Activated naive CD8-positive, alpha-beta T cell treated with anti-CD3 and anti-CD28 coated beads, Interleukin-2, amount 10 ng/mL, durations not matched to agents 7 days and 5 days (primary cell): ENCODE measurements around the gene TPI1. TPM values are rescaled to one million over a fixed set of nuclear protein-coding genes. Genes with fewer than 3 reads are reported as not detected.
"Not testable (repeated sequence)": the region's sequence is repeated elsewhere in the genome, so short reads cannot be mapped to it uniquely, and the experiment has no call there.

Experiments used
- ATAC-seq: fragments of 150-1000 bp; cut with Tn5 transposase; one replicate; pipeline ENCODE4 v1.10.0; 2021; ENCODE audit warnings: low read depth, moderate library complexity
- POLR2A ChIA-PET: fragments of 350-600 bp; sonication (Branson Sonifier 250); formaldehyde crosslinking; loops from one replicate; lab custom pipeline; 2021; ENCODE audit warnings: antibody characterized with exemption; lab: Charles Lee
- DNase-seq: peaks from one replicate; pipeline ENCODE4 v3.0.0; 2021
- H3K27ac Mint-ChIP-seq: one replicate; pipeline ENCODE4 v1.8.0; 2022; ENCODE audit warnings: mild to moderate bottlenecking, mixed read lengths
- H3K27me3 Mint-ChIP-seq: one replicate; pipeline ENCODE4 v1.8.0; 2022; ENCODE audit warnings: mild to moderate bottlenecking, moderate library complexity, mixed read lengths
- H3K36me3 Mint-ChIP-seq: one replicate; pipeline ENCODE4 v1.8.0; 2021; ENCODE audit warnings: mild to moderate bottlenecking, mixed read lengths
- H3K4me1 Mint-ChIP-seq: one replicate; pipeline ENCODE4 v1.8.0; 2021; ENCODE audit warnings: mixed read lengths
- H3K4me3 Mint-ChIP-seq: one replicate; pipeline ENCODE4 v1.8.0; 2022; ENCODE audit warnings: mild to moderate bottlenecking, moderate library complexity, mixed read lengths
- H3K9me3 Mint-ChIP-seq: one replicate; pipeline ENCODE4 v1.8.0; 2021; ENCODE audit warnings: mixed read lengths
- total RNA-seq, 2 experiments: library from RNA; stranded (reverse); gene quantifications; one replicate each; pipeline ENCODE4 v1.2.3, GENCODE V29; 2021

Gene TPI1
- total RNA-seq, 2 experiments from 2014 or later: 1,129 to 1,200 TPM

- ATAC-seq (no peak), DNase-seq (peak; percentile 83)
- Mint-ChIP-seq H3K4me1 (peaks cover 42% of the 10 kb centered on the region), H3K27ac (peak overlapping the region; percentile 78), H3K27me3 (no peaks in the 10 kb centered on the region), H3K9me3 (no peaks in the 10 kb centered on the region), H3K36me3 (peaks cover 36% of the 10 kb centered on the region), H3K4me3 (peak overlapping the region; percentile 95)
- POLR2A ChIA-PET: interaction anchor here (0.5 to 7.5 kb wide), 18 partner anchors 10 to 239 kb away, joined by 3 to 106 read pairs (median 5); partner anchors contain the start of genes C12orf57, CDCA3, COPS7A and ENO2
Observed at GRCh38 chr12:6869049-6870021, 2.0 kb downstream of the TPI1 start.

GRCh38 chr12:6870304-6870703 is 3.0 kb downstream of the TPI1 start:
- Mint-ChIP-seq H3K4me1 (peaks cover 44% of the 10 kb centered on the region), H3K4me3 (peak overlapping the region; percentile 94), H3K27ac (peak overlapping the region; percentile 63), H3K36me3 (peaks cover 31% of the 10 kb centered on the region)
- ATAC-seq, H3K9me3 Mint-ChIP-seq, DNase-seq, H3K27me3 Mint-ChIP-seq: not testable (repeated sequence)
- POLR2A ChIA-PET: interaction anchor here (0.7 to 4.6 kb wide), 4 partner anchors 12 to 148 kb away, joined by 3 to 27 read pairs (median 8); partner anchors contain the start of gene LPCAT3

- H3K4me1 Mint-ChIP-seq: peaks cover 48% of the 10 kb centered on the region
- peaks cover 35% of the 10 kb centered on the region for H3K36me3 Mint-ChIP-seq
Observed at GRCh38 chr12:6871052-6871957, 4.0 kb downstream of the TPI1 start.

GRCh38 chr12:6872073-6873048 is 5.0 kb downstream of the TPI1 start:
- Mint-ChIP-seq H3K9me3 (no peaks in the 10 kb centered on the region), H3K36me3 (peaks cover 37% of the 10 kb centered on the region), H3K4me1 (peaks cover 48% of the 10 kb centered on the region), H3K27me3 (no peaks in the 10 kb centered on the region), H3K4me3 (peak overlapping the region; percentile 94), H3K27ac (peak overlapping the region; percentile 93)
- DNase-seq (peak; percentile 95), ATAC-seq (peak; percentile 27)
- POLR2A ChIA-PET: interaction anchor here (0.6 to 4.7 kb wide), 28 partner anchors 10 to 409 kb away, joined by 3 to 78 read pairs (median 5); partner anchors contain the start of genes C12orf57, CDCA3, COPS7A and ENO2

More at GRCh38 chr12:6871052-6871957, 4.0 kb downstream of the TPI1 start:
- H3K27me3 Mint-ChIP-seq: no peaks in the 10 kb centered on the region
- peak; percentile 56 for DNase-seq
- H3K9me3 Mint-ChIP-seq: no peaks in the 10 kb centered on the region
- POLR2A ChIA-PET: interaction anchor here (0.6 to 4.7 kb wide), 11 partner anchors 11 to 237 kb away, joined by 3 to 78 read pairs (median 17); partner anchors contain the start of genes C12orf57, CDCA3, ENO2 and LPCAT3
- peak; percentile 16 for ATAC-seq
- H3K27ac Mint-ChIP-seq: peak overlapping the region; percentile 93
- H3K4me3 Mint-ChIP-seq: peak overlapping the region; percentile 94

- Mint-ChIP-seq H3K9me3 (no peaks in the 10 kb centered on the region), H3K4me1 (peaks cover 48% of the 10 kb centered on the region), H3K27ac (peak within 1 kb of the TSS; percentile 93), H3K27me3 (no peaks in the 10 kb centered on the region), H3K36me3 (peaks cover 32% of the 10 kb centered on the region), H3K4me3 (peak within 1 kb of the TSS; percentile 94)
- peak; percentile 100 for DNase-seq
- ATAC-seq: peak; percentile 78
- POLR2A ChIA-PET: interaction anchor here (0.6 to 4.7 kb wide), 28 partner anchors 9 to 410 kb away, joined by 3 to 78 read pairs (median 5); partner anchors contain the start of genes C12orf57, CDCA3, COPS7A and ENO2
Observed at GRCh38 chr12:6873094-6874014, 6.0 kb downstream of the TPI1 start, which contains the start of gene SPSB2. SPSB2 (minus strand) TSS chr12:6873303; CDS start chr12:6872901, 402 bp downstream.

- peak overlapping the region; percentile 94 for H3K4me3 Mint-ChIP-seq
- peaks cover 44% of the 10 kb centered on the region for H3K4me1 Mint-ChIP-seq
- peak overlapping the region; percentile 89 for H3K27ac Mint-ChIP-seq
- DNase-seq, H3K27me3 Mint-ChIP-seq, ATAC-seq, H3K9me3 Mint-ChIP-seq: not testable (repeated sequence)
- peaks cover 26% of the 10 kb centered on the region for H3K36me3 Mint-ChIP-seq
- POLR2A ChIA-PET: interaction anchor here (0.6 to 4.7 kb wide), 8 partner anchors 18 to 323 kb away, joined by 3 to 78 read pairs (median 26); partner anchors contain the start of genes C12orf57, CDCA3, LRRC23 and PTPN6
Observed at GRCh38 chr12:6874015-6874368, 6.7 kb downstream of the TPI1 start.

- not testable (repeated sequence) for H3K4me1 Mint-ChIP-seq, H3K27ac Mint-ChIP-seq, H3K4me3 Mint-ChIP-seq, DNase-seq, H3K27me3 Mint-ChIP-seq, H3K9me3 Mint-ChIP-seq, ATAC-seq
- peaks cover 15% of the 10 kb centered on the region for H3K36me3 Mint-ChIP-seq
- POLR2A ChIA-PET: interaction anchor here (3.4 kb wide), 1 partner anchor 11 kb away, joined by 14 read pairs; no protein-coding TSS in a partner anchor
Observed at GRCh38 chr12:6879824-6880223, 12.5 kb downstream of the TPI1 start.

- Mint-ChIP-seq H3K36me3 (peaks cover 9% of the 10 kb centered on the region), H3K27ac (no peak overlapping the region), H3K9me3 (no peaks in the 10 kb centered on the region), H3K27me3 (no peaks in the 10 kb centered on the region), H3K4me1 (peaks cover under 1% of the 10 kb centered on the region), H3K4me3 (no peak overlapping the region)
- no peak for DNase-seq
- POLR2A ChIA-PET: interaction anchor here (0.6 kb wide), 1 partner anchor 48 kb away, joined by 3 read pairs; no protein-coding TSS in a partner anchor
- ATAC-seq: no peak
Observed at GRCh38 chr12:6883252-6883651, 15.9 kb downstream of the TPI1 start.

- POLR2A ChIA-PET: interaction anchor here (0.6 kb wide), 2 partner anchors 37 to 48 kb away, joined by 3 read pairs; no protein-coding TSS in a partner anchor
- Mint-ChIP-seq H3K4me3 (no peak overlapping the region), H3K9me3 (no peaks in the 10 kb centered on the region), H3K27ac (no peak overlapping the region), H3K27me3 (no peaks in the 10 kb centered on the region), H3K36me3 (peaks cover 9% of the 10 kb centered on the region), H3K4me1 (peaks cover 2% of the 10 kb centered on the region)
- ATAC-seq (no peak), DNase-seq (no peak)
Observed at GRCh38 chr12:6883683-6884082, 16.4 kb downstream of the TPI1 start.

- ATAC-seq: no peak
- Mint-ChIP-seq H3K36me3 (peaks cover 9% of the 10 kb centered on the region), H3K9me3 (no peaks in the 10 kb centered on the region)
Observed at GRCh38 chr12:6884539-6884938, 17.2 kb downstream of the TPI1 start.

More at GRCh38 chr12:6884539-6884938, 17.2 kb downstream of the TPI1 start:
- Mint-ChIP-seq H3K27me3 (no peaks in the 10 kb centered on the region), H3K27ac (no peak overlapping the region), H3K4me3 (no peak overlapping the region), H3K4me1 (peaks cover 2% of the 10 kb centered on the region)
- POLR2A ChIA-PET: no interaction called here
- DNase-seq: no peak
